HEK293 (cell line): ENCODE measurements around the gene CATSPERZ.

Experiments used
- CTCF ChIA-PET: fragments of 350-600 bp; formaldehyde crosslinking; extraction: SDS; loops from one replicate; lab custom pipeline; 2021; ENCODE audit warnings: antibody characterized with exemption; lab: Yijun Ruan, JAX
- POLR2A ChIA-PET: fragments of 300-600 bp; formaldehyde crosslinking; extraction: SDS; loops from one replicate; lab custom pipeline; 2020; ENCODE audit warnings: antibody characterized with exemption, inconsistent platforms; lab: Yijun Ruan, JAX
- H3K27ac ChIP-seq: fragments of 200-500 bp; sonication (Bioruptor generic); 2 replicates; pipeline ENCODE4 v1.5.1; 2014; ENCODE audit warnings: low read depth, low read length, control low read depth, inconsistent platforms; ENCODE audit errors: extremely low read depth
- H3K36me3 ChIP-seq, 2 experiments: fragments of 200-500 bp in 1 of 2; sonication (Bioruptor generic) in 1 of 2; 1 replicate in 1 of 2; 2 replicates in 1 of 2; pipeline ENCODE4 v1.5.1; 2014 to 2017; ENCODE audit warnings: inconsistent platforms in 2 of 2, low read length in 2 of 2; ENCODE audit not compliant: control insufficient read depth in 2 of 2, insufficient read depth in 1 of 2
- H3K4me1 ChIP-seq: fragments of 200-500 bp; sonication (Bioruptor generic); 2 replicates; pipeline ENCODE4 v1.5.1; 2014; ENCODE audit warnings: mild to moderate bottlenecking, low read length, inconsistent platforms; ENCODE audit not compliant: control insufficient read depth, insufficient read depth
- H3K4me3 ChIP-seq: 2 replicates; pipeline ENCODE4 v1.5.1; 2011; ENCODE audit warnings: low read depth, mild to moderate bottlenecking, control low read depth, low read length, moderate library complexity
- H3K9me3 ChIP-seq: fragments of 200-500 bp; sonication (Bioruptor generic); 2 replicates; pipeline ENCODE4 v1.5.1; 2014; ENCODE audit warnings: low read depth, low read length, inconsistent platforms; ENCODE audit not compliant: control insufficient read depth, insufficient read depth
- ELK4 ChIP-seq: IDR thresholded peaks from 2 replicates; pipeline ENCODE4 v1.6.1; 2011; ENCODE audit warnings: mild to moderate bottlenecking, low read depth, low read length, borderline replicate concordance
- GLIS1 ChIP-seq: fragments of 450-650 bp; formaldehyde crosslinking; IDR thresholded peaks from 2 replicates; pipeline ENCODE4 v1.5.1; 2016; ENCODE audit warnings: missing biosample characterization, missing genetic modification characterization
- HOXD13 ChIP-seq: sonication (generic); formaldehyde crosslinking; IDR thresholded peaks from 2 replicates; pipeline ENCODE4 v1.8.0; 2022; ENCODE audit warnings: missing genetic modification reagents, borderline replicate concordance
- KLF17 ChIP-seq: fragments of 450-650 bp; formaldehyde crosslinking; IDR thresholded peaks from 2 replicates; pipeline ENCODE4 v1.5.1; 2016; ENCODE audit warnings: missing biosample characterization, missing genetic modification characterization
- SCRT1 ChIP-seq: fragments of 450-650 bp; formaldehyde crosslinking; IDR thresholded peaks from 2 replicates; pipeline ENCODE4 v1.5.1; 2016; ENCODE audit warnings: missing biosample characterization, missing genetic modification characterization, borderline replicate concordance
- ZBTB21 ChIP-seq: fragments of 450-650 bp; formaldehyde crosslinking; IDR thresholded peaks from 2 replicates; pipeline ENCODE4 v1.5.1; 2017; ENCODE audit warnings: missing biosample characterization, missing genetic modification characterization
- ZBTB49 ChIP-seq: fragments of 450-650 bp; formaldehyde crosslinking; IDR thresholded peaks from 2 replicates; pipeline ENCODE4 v1.5.1; 2016; ENCODE audit warnings: missing biosample characterization, missing genetic modification characterization, low read depth
- ZNF112 ChIP-seq: fragments of 450-650 bp; formaldehyde crosslinking; IDR thresholded peaks from 2 replicates; pipeline ENCODE4 v1.5.0; 2017; ENCODE audit warnings: missing biosample characterization, missing genetic modification characterization
- ZNF132 ChIP-seq: fragments of 450-650 bp; formaldehyde crosslinking; IDR thresholded peaks from 2 replicates; pipeline ENCODE4 v1.5.1; 2017; ENCODE audit warnings: missing biosample characterization, missing genetic modification characterization, borderline replicate concordance
- ZNF366 ChIP-seq: fragments of 450-650 bp; formaldehyde crosslinking; conservative IDR thresholded peaks from 2 replicates; pipeline ENCODE4 v1.5.1; 2016; ENCODE audit warnings: missing biosample characterization, missing genetic modification characterization
- ZNF394 ChIP-seq: fragments of 450-650 bp; formaldehyde crosslinking; IDR thresholded peaks from 2 replicates; pipeline ENCODE4 v1.5.1; 2016; ENCODE audit warnings: missing biosample characterization, missing genetic modification characterization, mild to moderate bottlenecking, moderate library complexity, borderline replicate concordance
- ZNF404 ChIP-seq: fragments of 450-650 bp; formaldehyde crosslinking; IDR thresholded peaks from 2 replicates; pipeline ENCODE4 v1.5.1; 2017; ENCODE audit warnings: missing biosample characterization, missing genetic modification characterization
- ZNF426 ChIP-seq: fragments of 450-650 bp; formaldehyde crosslinking; IDR thresholded peaks from 2 replicates; pipeline ENCODE4 v1.5.1; 2017; ENCODE audit warnings: missing biosample characterization, missing genetic modification characterization, mild to moderate bottlenecking, inconsistent platforms, moderate library complexity
- ZNF510 ChIP-seq: fragments of 450-650 bp; formaldehyde crosslinking; IDR thresholded peaks from 2 replicates; pipeline ENCODE4 v1.5.1; 2018; ENCODE audit warnings: mild to moderate bottlenecking, missing genetic modification characterization, missing biosample characterization; ENCODE audit not compliant: insufficient replicate concordance
- ZNF558 ChIP-seq: fragments of 450-650 bp; formaldehyde crosslinking; IDR thresholded peaks from 2 replicates; pipeline ENCODE4 v1.5.1; 2016; ENCODE audit warnings: missing biosample characterization, missing genetic modification characterization
- ZNF560 ChIP-seq: fragments of 450-650 bp; formaldehyde crosslinking; IDR thresholded peaks from 2 replicates; pipeline ENCODE4 v1.5.1; 2017; ENCODE audit warnings: missing biosample characterization, missing genetic modification characterization, borderline replicate concordance
- ZNF561 ChIP-seq: fragments of 450-650 bp; IDR thresholded peaks from 2 replicates; pipeline ENCODE4 v1.5.1; 2018; ENCODE audit warnings: missing biosample characterization, missing genetic modification characterization, borderline replicate concordance
- ZNF596 ChIP-seq: fragments of 450-650 bp; IDR thresholded peaks from 2 replicates; pipeline ENCODE4 v1.5.0; 2018; ENCODE audit warnings: missing biosample characterization, mild to moderate bottlenecking, missing genetic modification characterization, moderate library complexity
- ZNF654 ChIP-seq: fragments of 450-650 bp; formaldehyde crosslinking; IDR thresholded peaks from 2 replicates; pipeline ENCODE4 v1.5.1; 2016; ENCODE audit warnings: low read depth, missing biosample characterization, missing genetic modification characterization
- ZNF747 ChIP-seq: fragments of 450-650 bp; formaldehyde crosslinking; IDR thresholded peaks from 2 replicates; pipeline ENCODE4 v1.5.1; 2016; ENCODE audit warnings: missing biosample characterization, missing genetic modification characterization
- ZNF791 ChIP-seq: fragments of 450-650 bp; formaldehyde crosslinking; IDR thresholded peaks from 2 replicates; pipeline ENCODE4 v1.5.1; 2016; ENCODE audit warnings: missing biosample characterization, missing genetic modification characterization

CATSPERZ gene

GRCh38 chr11:64298966-64299846 lies 952 bp upstream of the CATSPERZ start (continued):
- TF ChIP-seq ZNF404 (tag by site-specific recombination) = no peak
- TF ChIP-seq ZBTB49 (tag by site-specific recombination) = no peak
- TF ChIP-seq SCRT1 (tag by site-specific recombination) = no peak
- TF ChIP-seq ZNF132 (tag by site-specific recombination) = no peak
- TF ChIP-seq ZNF366 (tag by site-specific recombination) = no peak
- TF ChIP-seq ZNF558 = no peak
- no peak for TF ChIP-seq ZNF112 (tag by site-specific recombination)
- no peak for TF ChIP-seq ZNF394 (tag by site-specific recombination)
- no peak for TF ChIP-seq ZNF654 (tag by site-specific recombination)
- TF ChIP-seq ELK4 = no peak
- no peak for TF ChIP-seq ZNF561

- POLR2A ChIA-PET = interaction anchor here (0.6 to 3.6 kb wide), 15 partner anchors 14 to 1462 kb away, joined by 3 to 43 read pairs (median 5); partner anchors contain the start of genes BAD, FKBP2, GPR137 and PRDX5
- no peak overlapping the region for H3K4me3 ChIP-seq
- H3K4me1 ChIP-seq = no peaks in the 10 kb centered on the region
- CTCF ChIA-PET = interaction anchor here (0.6 to 5.8 kb wide), 37 partner anchors 8 to 1741 kb away, joined by 3 to 81 read pairs (median 5); partner anchors contain the start of genes FERMT3, FKBP2, PLCB3 and PPP1R14B
- H3K36me3 ChIP-seq = peaks cover 0 to 5% of the 10 kb centered on the region in 2 experiments; a peak in 1 of 3 replicates
- H3K27ac ChIP-seq = no peak overlapping the region
- H3K9me3 ChIP-seq = no peaks in the 10 kb centered on the region
- TF ChIP-seq ZNF394 (tag by site-specific recombination) = no peak
- TF ChIP-seq ZNF366 (tag by site-specific recombination) = no peak
- TF ChIP-seq ZBTB21 (tag by site-specific recombination) = no peak
- TF ChIP-seq ZNF747 (tag by site-specific recombination) = no peak
- no peak for TF ChIP-seq ZNF596 (tag by site-specific recombination)
- TF ChIP-seq GLIS1 (tag by site-specific recombination) = no peak
- no peak for TF ChIP-seq HOXD13 (CRISPR knock-in tag)
- TF ChIP-seq ZNF426 = no peak
- no peak for TF ChIP-seq ZNF560
- no peak for TF ChIP-seq ZNF791 (tag by site-specific recombination)
- TF ChIP-seq KLF17 = no peak
- no peak for TF ChIP-seq ZNF510
These were observed 3.2 kb downstream of the CATSPERZ start for GRCh38 chr11:64303109-64304031.
